ENCODE results near the gene IL1F10. TPM values are rescaled to one million over a fixed set of nuclear protein-coding genes. Genes with fewer than 3 reads are reported as not detected.

The IL1F10 gene
- total RNA-seq, 1 donor from 2014 or later, result not detected

DNA sequence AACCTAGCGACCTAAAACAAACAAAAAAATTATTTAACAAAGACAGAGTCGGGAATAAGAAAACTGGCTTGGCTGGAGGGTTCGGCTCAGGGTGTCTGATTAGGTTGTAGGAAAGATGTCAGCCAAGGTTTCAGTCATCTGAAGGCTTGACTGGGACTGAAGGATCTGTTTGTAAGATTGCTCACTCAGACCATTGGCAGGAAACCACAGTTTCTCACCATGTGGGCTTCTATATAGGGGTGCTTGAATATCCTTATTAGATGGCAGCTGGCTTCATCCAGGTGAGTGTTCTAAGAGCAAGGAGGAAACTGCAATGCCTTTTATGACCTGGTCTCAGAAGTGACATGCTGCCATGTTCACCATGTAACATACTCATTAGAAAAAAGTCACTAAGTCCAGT, 14.1 kb upstream of the IL1F10 start:
- DNase-seq (no peak), ATAC-seq (no peak)
- no peaks in the 10 kb centered on the region for H3K4me1 ChIP-seq
- no peaks in the 10 kb centered on the region for H3K9me3 ChIP-seq
- no peak for TF ChIP-seq CTCF (IDR thresholded peaks at IDR 0.05)
- H3K27ac ChIP-seq, result no peak overlapping the region
- no peak overlapping the region for H3K4me3 ChIP-seq
- no peaks in the 10 kb centered on the region for H3K27me3 ChIP-seq
- intact Hi-C loops (cut with DNase I), result no loop called here
- no peaks in the 10 kb centered on the region for H3K36me3 ChIP-seq

GRCh38 chr2:113054066-113054465, 13.7 kb upstream of the IL1F10 start:
- ATAC-seq (no peak), DNase-seq (no peak)
- H3K9me3 ChIP-seq, result no peaks in the 10 kb centered on the region
- H3K4me3 ChIP-seq, result no peak overlapping the region
- H3K27me3 ChIP-seq, result no peaks in the 10 kb centered on the region
- H3K4me1 ChIP-seq, result no peaks in the 10 kb centered on the region
- no peak for TF ChIP-seq CTCF (IDR thresholded peaks at IDR 0.05)
- H3K36me3 ChIP-seq, result no peaks in the 10 kb centered on the region
- H3K27ac ChIP-seq, result no peak overlapping the region
- intact Hi-C loops (cut with DNase I), result no loop called here

DNA sequence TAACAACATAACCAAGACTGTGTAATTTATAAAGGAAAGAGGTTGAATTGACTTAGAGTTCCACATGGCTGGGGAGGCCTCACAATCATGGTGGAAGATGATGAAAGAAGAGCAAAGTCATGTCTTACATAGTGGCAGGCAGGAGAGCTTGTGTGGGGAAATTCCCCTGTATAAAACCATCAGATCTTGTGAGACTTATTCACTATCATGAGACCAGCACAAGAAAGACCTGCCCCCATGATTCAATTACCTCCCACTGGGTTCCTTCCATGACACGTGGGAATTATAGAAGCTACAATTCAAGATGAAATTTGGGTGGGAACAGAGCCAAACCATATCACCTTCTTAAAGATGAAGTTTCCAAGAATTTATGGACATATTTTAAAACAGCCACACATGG, 11.2 kb upstream of the IL1F10 start:
- no peaks in the 10 kb centered on the region for H3K4me1 ChIP-seq
- H3K27me3 ChIP-seq, result no peaks in the 10 kb centered on the region
- no peaks in the 10 kb centered on the region for H3K36me3 ChIP-seq
- ATAC-seq (no peak), DNase-seq (no peak)
- H3K4me3 ChIP-seq, result no peak overlapping the region
- no peaks in the 10 kb centered on the region for H3K9me3 ChIP-seq
- H3K27ac ChIP-seq, result no peak overlapping the region
- intact Hi-C loops (cut with DNase I), result no loop called here
- no peak for TF ChIP-seq CTCF (IDR thresholded peaks at IDR 0.05)

DNA sequence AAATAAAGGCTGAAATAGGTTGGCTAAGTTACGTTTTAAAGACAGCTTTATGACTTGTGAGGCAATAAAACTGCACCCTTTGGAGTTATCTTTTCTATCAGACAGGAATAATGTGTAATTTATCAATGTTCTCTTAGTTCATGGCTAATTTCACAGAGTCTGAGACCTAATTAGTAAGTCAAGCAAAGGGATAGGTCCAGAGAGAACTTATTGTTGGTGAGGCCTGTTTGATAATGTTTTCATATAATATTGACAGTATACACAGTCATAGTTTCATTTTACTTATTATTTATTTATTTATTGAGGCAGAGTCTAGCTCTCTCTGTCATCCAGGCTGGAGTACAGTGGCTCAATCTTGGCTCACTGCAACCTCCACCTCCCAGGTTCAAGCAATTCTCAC, 10.7 kb upstream of the IL1F10 start:
- H3K4me3 ChIP-seq, result no peak overlapping the region
- H3K4me1 ChIP-seq, result no peaks in the 10 kb centered on the region
- no peak for ATAC-seq
- intact Hi-C loops (cut with DNase I), result no loop called here
- no peak overlapping the region for H3K27ac ChIP-seq
- no peaks in the 10 kb centered on the region for H3K36me3 ChIP-seq
- no peaks in the 10 kb centered on the region for H3K27me3 ChIP-seq
- no peaks in the 10 kb centered on the region for H3K9me3 ChIP-seq
- no peak for DNase-seq
- TF ChIP-seq CTCF (IDR thresholded peaks at IDR 0.05), result no peak

DNA sequence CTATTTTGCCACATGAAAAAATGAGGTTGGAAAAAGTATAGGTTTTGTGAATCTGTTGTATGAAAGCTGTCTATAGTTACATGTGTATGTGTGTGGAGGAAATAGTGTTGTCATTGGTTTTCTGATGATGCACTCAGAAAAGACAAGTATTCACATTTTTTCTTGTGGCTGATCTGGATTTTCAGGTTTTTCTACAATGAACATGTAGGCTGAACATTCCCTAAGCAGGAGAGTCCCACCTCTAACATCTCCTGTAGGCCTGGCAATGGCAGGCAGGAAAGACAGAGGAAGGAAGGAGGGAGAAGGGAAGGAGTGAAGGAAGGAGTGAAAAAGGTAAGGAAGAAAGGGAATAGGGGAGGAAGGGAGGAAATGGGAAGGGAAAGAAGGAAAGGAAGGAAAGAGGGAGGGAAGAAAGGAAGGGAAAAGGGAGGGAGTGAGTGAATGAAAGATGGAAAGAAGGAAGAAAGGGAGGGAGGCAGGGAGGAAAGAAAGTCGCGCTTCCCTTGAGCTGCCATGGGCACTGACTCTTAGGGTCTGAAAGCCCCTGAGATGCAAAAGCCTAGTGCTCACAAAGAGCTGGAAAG, 9.3 kb upstream of the IL1F10 start:
- intact Hi-C loops (cut with DNase I), result no loop called here
- no peaks in the 10 kb centered on the region for H3K27me3 ChIP-seq
- TF ChIP-seq CTCF (IDR thresholded peaks at IDR 0.05), result no peak
- DNase-seq (no peak), ATAC-seq (no peak)
- H3K4me3 ChIP-seq, result no peak overlapping the region
- no peak overlapping the region for H3K27ac ChIP-seq
- no peaks in the 10 kb centered on the region for H3K4me1 ChIP-seq
- H3K36me3 ChIP-seq, result no peaks in the 10 kb centered on the region
- H3K9me3 ChIP-seq, result no peaks in the 10 kb centered on the region

All from upper lobe of right lung (tissue), 1 donor.